Measurements from ENCODE around the gene DMRTB1.

GRCh38 chr1:53483656-53484055 lies 24.5 kb downstream of the DMRTB1 start:
- TF ChIP-seq EZH2 (IDR thresholded peaks at IDR 0.05; ENCODE audit: borderline replicate concordance, insufficient read depth, low read depth, low read length, poor library complexity, severe bottlenecking): no peak
- TF ChIP-seq, protein P1, sequence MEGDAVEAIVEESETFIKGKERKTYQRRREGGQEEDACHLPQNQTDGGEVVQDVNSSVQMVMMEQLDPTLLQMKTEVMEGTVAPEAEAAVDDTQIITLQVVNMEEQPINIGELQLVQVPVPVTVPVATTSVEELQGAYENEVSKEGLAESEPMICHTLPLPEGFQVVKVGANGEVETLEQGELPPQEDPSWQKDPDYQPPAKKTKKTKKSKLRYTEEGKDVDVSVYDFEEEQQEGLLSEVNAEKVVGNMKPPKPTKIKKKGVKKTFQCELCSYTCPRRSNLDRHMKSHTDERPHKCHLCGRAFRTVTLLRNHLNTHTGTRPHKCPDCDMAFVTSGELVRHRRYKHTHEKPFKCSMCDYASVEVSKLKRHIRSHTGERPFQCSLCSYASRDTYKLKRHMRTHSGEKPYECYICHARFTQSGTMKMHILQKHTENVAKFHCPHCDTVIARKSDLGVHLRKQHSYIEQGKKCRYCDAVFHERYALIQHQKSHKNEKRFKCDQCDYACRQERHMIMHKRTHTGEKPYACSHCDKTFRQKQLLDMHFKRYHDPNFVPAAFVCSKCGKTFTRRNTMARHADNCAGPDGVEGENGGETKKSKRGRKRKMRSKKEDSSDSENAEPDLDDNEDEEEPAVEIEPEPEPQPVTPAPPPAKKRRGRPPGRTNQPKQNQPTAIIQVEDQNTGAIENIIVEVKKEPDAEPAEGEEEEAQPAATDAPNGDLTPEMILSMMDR (IDR thresholded peaks at IDR 0.05): no peak
